Astrocyte of the spinal cord (primary cell): ENCODE measurements around the gene NANOS1.
A peak's percentile ranks its signal among the peaks of the same experiment; 100 is the strongest.

Source experiments
- DNase-seq: peaks from one replicate; pipeline ENCODE4 v3.0.0; 2011; ENCODE audit warnings: low read depth, low spot score
- H3K4me3 ChIP-seq: 2 replicates; pipeline ENCODE4 v1.5.1; 2011; ENCODE audit warnings: low read depth, mild to moderate bottlenecking, low read length, moderate library complexity
- in situ Hi-C: cut with HindIII; loops from 2 replicates; pipeline ENCODE4 v1.10.0; 2017; ENCODE audit warnings: low sequenced_read_pairs
- TF ChIP-seq, protein P1 (sequence below): IDR thresholded peaks from 2 replicates; pipeline ENCODE4 v1.5.1; 2012; ENCODE audit warnings: low read depth, mild to moderate bottlenecking, low read length, inconsistent platforms

NANOS1 gene

DNA sequence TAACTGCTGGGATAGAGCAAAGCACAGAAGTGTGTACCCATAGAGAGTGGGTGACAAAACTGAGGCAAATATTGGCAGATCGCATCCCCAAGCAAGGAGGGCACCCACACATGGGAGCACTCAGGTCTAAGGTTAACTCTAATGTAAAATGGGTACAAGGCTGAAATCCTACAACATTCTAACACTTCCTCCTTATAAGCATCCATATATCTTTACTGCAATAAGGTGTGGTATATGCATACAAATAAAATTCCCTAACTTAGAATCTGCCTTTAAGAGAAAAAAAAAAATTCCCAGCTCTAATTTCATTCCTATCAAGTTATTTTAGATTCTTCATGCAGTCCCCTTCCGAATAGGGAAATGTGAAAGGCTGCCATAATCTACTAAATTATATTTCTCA, 32.4 kb downstream of the NANOS1 start:
- TF ChIP-seq, protein P1, sequence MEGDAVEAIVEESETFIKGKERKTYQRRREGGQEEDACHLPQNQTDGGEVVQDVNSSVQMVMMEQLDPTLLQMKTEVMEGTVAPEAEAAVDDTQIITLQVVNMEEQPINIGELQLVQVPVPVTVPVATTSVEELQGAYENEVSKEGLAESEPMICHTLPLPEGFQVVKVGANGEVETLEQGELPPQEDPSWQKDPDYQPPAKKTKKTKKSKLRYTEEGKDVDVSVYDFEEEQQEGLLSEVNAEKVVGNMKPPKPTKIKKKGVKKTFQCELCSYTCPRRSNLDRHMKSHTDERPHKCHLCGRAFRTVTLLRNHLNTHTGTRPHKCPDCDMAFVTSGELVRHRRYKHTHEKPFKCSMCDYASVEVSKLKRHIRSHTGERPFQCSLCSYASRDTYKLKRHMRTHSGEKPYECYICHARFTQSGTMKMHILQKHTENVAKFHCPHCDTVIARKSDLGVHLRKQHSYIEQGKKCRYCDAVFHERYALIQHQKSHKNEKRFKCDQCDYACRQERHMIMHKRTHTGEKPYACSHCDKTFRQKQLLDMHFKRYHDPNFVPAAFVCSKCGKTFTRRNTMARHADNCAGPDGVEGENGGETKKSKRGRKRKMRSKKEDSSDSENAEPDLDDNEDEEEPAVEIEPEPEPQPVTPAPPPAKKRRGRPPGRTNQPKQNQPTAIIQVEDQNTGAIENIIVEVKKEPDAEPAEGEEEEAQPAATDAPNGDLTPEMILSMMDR = no peak
- in situ Hi-C loops = no loop called here
- DNase-seq = no peak
- H3K4me3 ChIP-seq = no peak overlapping the region

DNA sequence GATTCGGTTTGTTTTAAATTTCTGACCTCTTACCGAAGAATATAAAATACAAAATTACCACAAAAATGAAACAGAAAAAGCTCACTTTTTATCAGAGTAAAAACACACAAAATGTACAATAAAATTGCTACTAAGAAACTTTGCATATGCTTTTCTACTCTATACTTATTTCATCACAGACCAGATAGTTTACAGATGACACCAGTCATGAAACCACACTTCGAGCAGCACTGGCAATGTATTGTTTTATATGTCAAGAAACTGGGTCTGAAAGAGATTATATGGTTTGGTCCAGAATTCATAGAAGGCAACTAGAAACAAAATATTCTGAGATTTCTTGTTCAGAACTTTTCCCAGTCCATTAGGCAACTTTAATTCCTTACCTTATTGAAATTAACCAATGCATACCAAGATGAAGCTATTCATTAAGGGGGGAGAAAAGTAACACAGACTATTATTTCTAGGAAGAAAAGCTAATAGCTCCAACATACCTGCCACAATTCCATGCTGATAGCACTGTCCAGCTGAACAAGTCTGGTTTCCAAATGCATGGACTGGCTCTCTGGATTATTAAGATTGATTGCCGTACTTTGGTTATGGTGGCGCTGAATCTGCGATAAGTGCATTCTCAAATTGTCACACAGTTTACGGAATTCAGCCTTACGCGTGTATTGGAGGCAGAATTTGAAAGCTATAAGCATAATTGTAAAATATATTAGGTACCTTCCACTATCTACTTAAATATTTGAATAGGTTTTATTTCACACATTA, 41.1 kb downstream of the NANOS1 start:
- TF ChIP-seq, protein P1 = no peak
- in situ Hi-C loops = no loop called here
- H3K4me3 ChIP-seq = no peak overlapping the region
- no peak for DNase-seq

DNA sequence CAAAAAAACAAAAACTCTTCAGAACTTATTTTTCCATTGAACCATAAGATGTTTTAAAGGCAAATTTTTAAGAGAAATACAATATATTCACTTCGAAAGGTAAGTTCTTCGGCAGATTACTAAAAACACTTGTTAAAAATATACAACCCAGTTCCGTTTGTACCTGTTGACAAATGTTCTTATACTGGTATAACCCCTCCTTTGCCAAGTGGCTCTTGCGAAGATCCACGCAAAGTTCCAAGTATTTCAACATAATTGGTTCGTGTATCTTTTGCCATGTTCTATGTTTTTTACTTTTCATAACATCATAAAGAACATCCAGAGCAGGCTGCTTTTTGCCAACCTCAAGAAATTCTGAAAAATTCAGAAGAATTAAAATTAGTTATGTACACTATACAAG, 44.1 kb downstream of the NANOS1 start:
- in situ Hi-C loops = no loop called here
- TF ChIP-seq, protein P1 = no peak
- no peak for DNase-seq
- no peak overlapping the region for H3K4me3 ChIP-seq

DNA sequence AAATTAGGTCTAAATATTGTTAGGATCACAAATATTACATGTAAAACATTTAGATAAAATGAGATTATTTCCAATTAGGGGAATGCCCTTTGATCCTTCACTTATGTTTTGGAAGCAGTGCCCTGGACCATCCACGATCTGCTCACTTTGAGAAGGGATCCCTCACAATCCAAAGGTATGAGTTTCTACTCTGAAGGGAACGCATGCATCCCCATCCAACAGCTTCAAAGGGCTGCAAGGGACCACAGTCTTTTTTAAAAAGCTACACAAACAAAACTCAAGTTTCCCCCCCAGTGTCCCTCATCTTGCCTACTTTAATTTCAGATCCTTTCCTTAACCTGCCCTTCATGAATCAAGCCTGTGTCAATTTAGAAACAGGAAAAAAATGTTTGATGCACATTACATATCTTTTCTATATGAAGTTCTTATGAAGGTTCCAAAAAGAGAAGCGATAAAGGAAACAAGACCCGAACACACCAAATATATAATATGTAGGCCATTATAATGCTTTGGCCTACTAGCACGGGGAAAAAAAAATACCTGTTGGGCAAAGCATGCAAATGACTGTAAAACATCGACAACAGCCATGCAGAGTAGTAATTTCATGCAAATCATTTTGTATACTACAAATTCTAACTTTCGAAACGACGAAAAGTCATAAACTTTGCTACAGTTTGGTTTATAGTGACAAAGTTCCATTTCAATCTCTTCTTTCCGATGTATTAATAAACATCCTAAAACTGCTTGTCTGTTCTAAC, 49.1 kb downstream of the NANOS1 start:
- peak overlapping the region; percentile 96 for H3K4me3 ChIP-seq
- TF ChIP-seq, protein P1 = no peak
- in situ Hi-C loops = no loop called here
- DNase-seq = no peak

DNA sequence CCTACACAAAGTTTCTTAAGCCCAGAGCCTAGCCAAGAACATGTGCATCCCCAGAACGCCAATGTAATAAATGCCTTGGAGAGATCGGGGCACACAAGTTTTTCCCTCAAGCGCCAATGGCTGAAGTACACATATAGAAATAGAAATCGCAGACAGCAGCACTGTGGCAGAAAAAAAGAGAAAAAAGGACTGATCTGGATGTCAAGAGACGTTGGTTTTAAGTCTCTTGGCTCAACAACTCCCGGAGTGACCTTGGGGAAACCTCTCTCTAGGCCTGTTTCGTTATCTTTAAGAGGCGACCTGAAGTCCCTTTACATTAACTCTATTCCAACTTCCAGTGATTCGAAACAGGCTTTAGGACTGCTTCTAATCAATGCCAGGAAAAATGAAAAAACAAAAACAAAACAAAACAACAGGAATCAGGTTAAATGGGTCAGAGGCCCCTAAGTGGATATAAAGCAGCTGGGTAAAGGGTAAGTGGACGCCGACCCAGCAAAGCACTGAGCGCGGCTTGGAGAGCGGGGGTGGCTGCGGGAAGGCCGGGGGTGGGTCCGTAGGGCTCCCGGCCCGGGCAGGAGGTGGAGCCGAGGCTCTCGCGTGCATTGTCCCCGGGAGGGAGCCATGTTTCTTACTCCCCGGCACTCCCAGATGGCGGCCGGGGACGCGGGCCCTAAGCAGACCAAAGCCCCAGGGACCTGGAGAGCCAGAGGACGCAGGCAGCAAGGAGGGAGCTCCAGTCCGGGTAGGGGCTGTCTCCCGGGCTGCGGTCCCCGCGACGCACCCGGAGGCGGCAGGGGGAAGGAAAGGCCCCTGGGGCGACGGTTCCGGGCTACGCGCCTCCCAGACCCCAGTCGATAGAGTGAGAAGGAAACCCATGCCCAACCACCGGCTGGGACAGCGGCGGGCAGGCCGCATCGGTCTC, 50.3 kb downstream of the NANOS1 start:
- DNase-seq = peak; percentile 73
- in situ Hi-C loops = no loop called here
- peak overlapping the region; percentile 96 for H3K4me3 ChIP-seq
- TF ChIP-seq, protein P1 = no peak
